CD1c-positive myeloid dendritic cell (primary cell): Measurements from ENCODE around the gene ZMYND10.

Experiments used
- DNase-seq: peaks from one replicate; pipeline ENCODE4 v3.0.0-alpha.2; 2016; ENCODE audit errors: extremely low spot score

Gene ZMYND10

GRCh38 chr3:50371133-50371685, 25.7 kb upstream of the ZMYND10 start:
- DNase-seq, result no peak

GRCh38 chr3:50370594-50370993, 25.1 kb upstream of the ZMYND10 start:
- no peak for DNase-seq

GRCh38 chr3:50369012-50369670, 23.6 kb upstream of the ZMYND10 start:
- no peak for DNase-seq

GRCh38 chr3:50365842-50366220, 20.3 kb upstream of the ZMYND10 start:
- no peak for DNase-seq

- peak; percentile 88 for DNase-seq
Measured at GRCh38 chr3:50365080-50365841, 19.7 kb upstream of the ZMYND10 start.

- no peak for DNase-seq
Measured at GRCh38 chr3:50364573-50365079, 19.1 kb upstream of the ZMYND10 start.

GRCh38 chr3:50359760-50360110, 14.2 kb upstream of the ZMYND10 start:
- DNase-seq, result no peak

GRCh38 chr3:50358911-50359759, 13.6 kb upstream of the ZMYND10 start, which contains the start of gene TMEM115:
TMEM115 (minus strand) TSS chr3:50359521; CDS start chr3:50359063, 458 bp downstream.
- peak; percentile 97 for DNase-seq

GRCh38 chr3:50358355-50358910, 12.9 kb upstream of the ZMYND10 start:
- no peak for DNase-seq

GRCh38 chr3:50357481-50357880, 11.9 kb upstream of the ZMYND10 start:
- DNase-seq, result no peak

GRCh38 chr3:50356553-50356952, 11.0 kb upstream of the ZMYND10 start:
- DNase-seq, result peak; percentile 48

- no peak for DNase-seq
Measured at GRCh38 chr3:50355829-50356552, 10.5 kb upstream of the ZMYND10 start.

GRCh38 chr3:50354850-50355249, 9.3 kb upstream of the ZMYND10 start:
- no peak for DNase-seq

- no peak for DNase-seq
Measured at GRCh38 chr3:50354186-50354764, 8.7 kb upstream of the ZMYND10 start.

GRCh38 chr3:50353245-50354004, 7.9 kb upstream of the ZMYND10 start:
- DNase-seq, result no peak

GRCh38 chr3:50352781-50353180, 7.2 kb upstream of the ZMYND10 start:
- peak; percentile 67 for DNase-seq

GRCh38 chr3:50351323-50351697, 5.8 kb upstream of the ZMYND10 start:
- DNase-seq, result no peak

- peak; percentile 99 for DNase-seq
Measured at GRCh38 chr3:50350527-50351322, 5.2 kb upstream of the ZMYND10 start, which contains the start of the genes CYB561D2 and NPRL2. CYB561D2 (plus strand) TSS chr3:50350862; CDS start chr3:50351434, 572 bp downstream. NPRL2 (minus strand) TSS chr3:50350775; CDS start chr3:50350652, 123 bp downstream.

GRCh38 chr3:50350213-50350526, 4.6 kb upstream of the ZMYND10 start:
- DNase-seq, result no peak
